BLaER1 (cell line): ENCODE measurements around the gene PTPRT.

Experiments used
- H3K27ac ChIP-seq: shearing (Covaris generic); formaldehyde crosslinking; 2 replicates; pipeline ENCODE4 v1.8.1; 2022
- H3K27me3 ChIP-seq: shearing (Covaris generic); formaldehyde crosslinking; 2 replicates; pipeline ENCODE4 v1.8.1; 2022
- H3K36me3 ChIP-seq: shearing (Covaris generic); formaldehyde crosslinking; 2 replicates; pipeline ENCODE4 v1.8.1; 2022
- H3K4me1 ChIP-seq: shearing (Covaris generic); formaldehyde crosslinking; 2 replicates; pipeline ENCODE4 v1.8.1; 2022
- H3K4me2 ChIP-seq: shearing (Covaris generic); formaldehyde crosslinking; 2 replicates; pipeline ENCODE4 v1.8.1; 2022
- H3K4me3 ChIP-seq: shearing (Covaris generic); formaldehyde crosslinking; 2 replicates; pipeline ENCODE4 v1.8.1; 2022
- H3K9ac ChIP-seq: shearing (Covaris generic); formaldehyde crosslinking; 2 replicates; pipeline ENCODE4 v1.8.1; 2022
- H3K9me3 ChIP-seq: shearing (Covaris generic); formaldehyde crosslinking; 2 replicates; pipeline ENCODE4 v1.8.1; 2022
- H4K20me1 ChIP-seq: shearing (Covaris generic); formaldehyde crosslinking; 2 replicates; pipeline ENCODE4 v1.8.1; 2022
- Cebpa-rat ChIP-seq: shearing (Covaris generic); IDR thresholded peaks from 2 replicates; pipeline ENCODE4 v1.8.1; 2022

The PTPRT gene

DNA sequence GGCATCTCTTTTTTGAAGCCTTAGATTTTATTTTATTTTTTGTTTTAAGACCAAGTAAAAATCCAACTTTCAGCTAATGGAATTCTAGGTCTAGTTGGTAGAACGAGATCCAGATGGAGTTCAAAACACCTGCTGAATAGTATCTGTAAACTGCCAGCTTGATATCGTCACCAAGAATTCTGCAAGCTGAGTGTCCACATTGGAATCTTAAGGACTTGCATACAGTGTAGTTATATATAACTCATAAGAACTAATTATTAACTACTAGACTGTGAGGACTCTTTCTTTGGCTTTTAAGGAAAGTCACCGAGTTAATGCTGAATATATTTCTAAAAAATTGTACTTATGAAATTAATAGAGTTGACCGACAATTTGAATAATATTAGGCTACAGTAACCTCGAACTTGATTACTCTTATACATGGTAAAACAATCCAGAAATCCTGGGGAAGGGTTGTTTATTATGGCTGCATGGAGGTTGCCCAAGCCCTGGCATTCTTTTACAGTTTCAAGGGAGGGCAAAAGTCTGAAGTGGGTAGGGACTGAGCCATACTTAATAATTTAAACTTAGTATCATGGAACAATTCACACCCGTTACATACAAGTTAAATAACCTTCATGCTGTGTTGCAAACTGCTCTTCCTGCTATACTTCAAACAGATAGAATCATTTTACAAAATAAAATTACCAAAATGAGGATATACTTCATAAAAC lies 553.9 kb downstream of the PTPRT start:
- no peak overlapping the region for H3K4me3 ChIP-seq
- no peak overlapping the region for H3K9ac ChIP-seq
- H4K20me1 ChIP-seq, result no peaks in the 10 kb centered on the region
- no peak for TF ChIP-seq Cebpa-rat
- no peaks in the 10 kb centered on the region for H3K9me3 ChIP-seq
- H3K27ac ChIP-seq, result no peak overlapping the region
- H3K4me2 ChIP-seq, result no peak overlapping the region
- H3K4me1 ChIP-seq, result no peaks in the 10 kb centered on the region
- no peaks in the 10 kb centered on the region for H3K36me3 ChIP-seq
- no peaks in the 10 kb centered on the region for H3K27me3 ChIP-seq

DNA sequence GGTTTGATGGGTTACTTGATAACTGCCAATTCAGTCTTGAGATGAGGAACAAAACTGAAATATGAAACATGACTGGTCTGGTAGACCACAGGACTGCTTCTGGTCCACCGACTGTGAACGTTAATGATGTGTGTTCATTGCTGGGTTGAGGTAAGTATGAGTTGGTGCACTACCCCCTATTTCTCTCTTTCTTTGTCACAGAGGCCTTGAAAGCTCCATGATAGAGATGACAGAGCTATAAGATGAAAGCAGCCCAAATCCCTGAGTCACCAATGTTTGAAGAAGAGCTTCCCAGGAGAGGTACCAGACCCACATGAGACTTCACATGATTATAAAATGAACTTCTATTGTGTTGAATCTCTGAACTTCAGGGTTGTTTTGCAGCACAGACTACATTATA lies 555.5 kb downstream of the PTPRT start:
- H3K27me3 ChIP-seq, result no peaks in the 10 kb centered on the region
- TF ChIP-seq Cebpa-rat, result no peak
- no peak overlapping the region for H3K4me3 ChIP-seq
- H3K27ac ChIP-seq, result no peak overlapping the region
- H3K36me3 ChIP-seq, result no peaks in the 10 kb centered on the region
- H3K4me2 ChIP-seq, result no peak overlapping the region
- H3K9ac ChIP-seq, result no peak overlapping the region
- no peaks in the 10 kb centered on the region for H3K4me1 ChIP-seq
- H4K20me1 ChIP-seq, result no peaks in the 10 kb centered on the region
- no peaks in the 10 kb centered on the region for H3K9me3 ChIP-seq

DNA sequence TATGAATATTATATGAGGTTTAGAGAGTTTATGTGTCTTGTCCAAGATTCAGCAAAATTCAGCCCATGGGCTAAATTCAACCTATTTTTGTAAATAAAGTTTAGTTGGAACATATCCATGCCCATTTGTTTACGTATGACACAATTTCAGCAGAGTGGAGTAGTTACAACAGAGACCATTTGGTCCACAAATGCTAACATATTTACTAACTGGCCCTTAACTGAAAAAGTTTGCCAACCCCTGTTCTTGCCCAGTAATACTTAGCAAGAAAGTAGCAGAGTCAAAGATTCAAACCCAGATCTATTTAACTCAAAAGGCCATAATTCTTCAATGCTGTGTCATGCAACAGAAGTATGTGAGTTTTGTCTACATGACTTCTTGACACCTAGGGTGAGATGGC lies 561.0 kb downstream of the PTPRT start:
- Histone ChIP-seq H3K4me1 (no peaks in the 10 kb centered on the region), H3K27ac (no peak overlapping the region), H3K4me2 (no peak overlapping the region), H4K20me1 (no peaks in the 10 kb centered on the region), H3K4me3 (no peak overlapping the region), H3K36me3 (no peaks in the 10 kb centered on the region), H3K9me3 (no peaks in the 10 kb centered on the region), H3K27me3 (no peaks in the 10 kb centered on the region), H3K9ac (no peak overlapping the region)
- no peak for TF ChIP-seq Cebpa-rat

DNA sequence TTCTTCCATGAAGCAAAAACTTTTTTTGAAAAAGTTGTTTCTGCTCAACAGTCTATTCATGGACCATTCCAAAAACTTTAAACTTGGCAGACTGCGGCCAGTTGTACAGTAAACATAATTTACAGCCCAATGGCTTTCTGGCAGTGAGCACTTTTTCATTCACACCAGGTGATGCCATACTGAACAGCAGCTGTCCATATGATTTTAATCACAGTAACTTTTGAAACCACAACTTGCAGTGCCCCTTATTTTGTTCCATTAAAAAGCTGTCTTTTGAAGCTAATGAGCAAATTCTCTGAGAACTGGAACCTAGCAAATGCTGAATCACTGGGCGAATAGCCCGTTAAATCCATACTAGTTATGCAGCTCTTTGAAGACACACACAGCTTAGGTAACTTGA lies 576.6 kb downstream of the PTPRT start:
- no peaks in the 10 kb centered on the region for H3K9me3 ChIP-seq
- no peaks in the 10 kb centered on the region for H3K36me3 ChIP-seq
- no peaks in the 10 kb centered on the region for H3K4me1 ChIP-seq
- H3K27me3 ChIP-seq, result no peaks in the 10 kb centered on the region
- TF ChIP-seq Cebpa-rat, result no peak
- no peak overlapping the region for H3K4me3 ChIP-seq
- no peak overlapping the region for H3K27ac ChIP-seq
- no peak overlapping the region for H3K4me2 ChIP-seq
- H3K9ac ChIP-seq, result no peak overlapping the region
- H4K20me1 ChIP-seq, result no peaks in the 10 kb centered on the region

DNA sequence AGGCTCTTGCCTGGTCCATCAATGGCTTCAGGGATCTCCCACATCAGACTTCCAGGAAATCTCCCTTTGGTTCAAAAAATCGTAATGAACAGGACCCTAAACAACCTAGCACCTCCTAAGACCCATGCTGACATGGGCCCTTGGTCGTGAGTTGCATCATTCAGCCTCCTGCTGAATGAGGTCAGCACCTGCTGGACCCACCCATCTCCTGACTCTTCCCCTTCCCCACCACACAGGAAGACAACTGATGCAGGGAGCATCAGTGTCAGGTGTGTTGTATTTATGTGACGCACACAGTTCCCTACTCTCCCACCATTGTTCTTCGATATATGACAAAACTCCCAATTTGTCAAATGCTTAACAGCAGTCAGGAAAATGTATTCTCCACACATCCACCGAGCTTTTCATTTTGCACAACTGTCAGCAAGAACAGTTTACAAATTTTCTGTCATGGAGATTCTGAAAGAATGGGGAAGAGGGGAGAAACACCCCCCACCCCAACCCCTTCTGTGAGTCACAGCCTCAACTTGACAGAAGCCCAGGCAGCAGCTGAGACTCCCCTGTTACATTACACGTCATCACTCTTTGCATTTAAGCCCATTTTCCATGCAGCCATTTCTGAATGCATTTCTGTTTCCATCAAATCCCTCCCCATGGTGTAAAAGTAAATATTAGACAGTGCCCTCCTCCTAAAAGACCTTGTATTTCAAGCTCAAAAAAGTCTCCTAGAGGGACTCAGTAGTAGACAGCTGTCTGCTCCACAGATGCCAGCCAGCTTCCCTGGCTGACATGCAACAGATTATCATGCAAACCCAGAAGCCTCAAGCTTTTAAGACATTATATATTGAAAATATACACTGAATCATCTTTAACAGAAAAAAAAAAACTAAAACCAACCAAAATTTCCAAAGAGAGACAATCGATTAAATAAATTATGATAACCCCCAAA lies 577.5 kb downstream of the PTPRT start:
- Histone ChIP-seq H3K4me2 (no peak overlapping the region), H3K9me3 (no peaks in the 10 kb centered on the region), H3K9ac (no peak overlapping the region), H3K36me3 (no peaks in the 10 kb centered on the region), H3K4me3 (no peak overlapping the region), H3K4me1 (no peaks in the 10 kb centered on the region), H4K20me1 (no peaks in the 10 kb centered on the region), H3K27me3 (no peaks in the 10 kb centered on the region), H3K27ac (no peak overlapping the region)
- TF ChIP-seq Cebpa-rat, result no peak

DNA sequence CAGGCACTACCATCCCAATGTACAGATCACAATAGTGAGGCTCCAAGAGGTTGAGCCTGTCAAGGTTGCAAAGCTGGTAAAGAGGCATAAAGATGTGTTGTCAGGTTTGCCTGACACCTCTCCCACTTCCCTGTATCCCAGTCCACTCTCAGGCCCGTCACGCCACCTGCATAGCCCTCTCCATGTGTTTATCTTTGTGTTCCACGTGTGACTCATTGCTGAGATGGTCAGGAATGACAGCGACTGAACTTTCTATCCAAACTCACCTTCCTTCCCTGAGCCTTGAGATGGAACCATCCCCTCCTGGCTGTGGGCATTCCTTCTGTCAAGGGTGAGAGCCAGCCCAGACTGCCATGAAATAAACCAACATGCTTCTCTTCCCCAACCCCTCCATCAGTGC lies 578.3 kb downstream of the PTPRT start:
- no peak for TF ChIP-seq Cebpa-rat
- Histone ChIP-seq H3K4me3 (no peak overlapping the region), H3K27ac (no peak overlapping the region), H3K9me3 (no peaks in the 10 kb centered on the region), H3K4me1 (no peaks in the 10 kb centered on the region), H3K9ac (no peak overlapping the region), H3K4me2 (no peak overlapping the region), H3K36me3 (no peaks in the 10 kb centered on the region), H3K27me3 (no peaks in the 10 kb centered on the region), H4K20me1 (no peaks in the 10 kb centered on the region)

DNA sequence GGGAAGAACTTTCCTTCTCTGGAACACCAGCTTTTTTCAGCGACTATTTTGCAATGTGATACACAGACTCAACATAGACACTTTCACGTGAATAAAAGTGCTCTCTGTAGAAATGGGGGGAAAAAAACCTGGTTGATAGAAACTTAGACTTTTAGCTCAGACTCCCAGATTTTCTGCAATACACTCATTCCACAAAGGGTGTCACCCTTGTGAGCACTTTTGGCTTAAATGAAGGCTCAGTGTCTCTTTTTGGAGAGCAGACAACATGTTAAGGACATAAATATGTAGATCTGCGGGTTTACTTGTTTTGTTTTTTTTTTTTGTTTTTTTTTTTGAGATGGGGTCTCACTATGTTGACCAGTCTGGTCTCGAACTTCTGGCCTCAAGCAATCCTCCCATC lies 579.6 kb downstream of the PTPRT start:
- Histone ChIP-seq H3K36me3 (no peaks in the 10 kb centered on the region), H3K4me2 (no peak overlapping the region), H4K20me1 (no peaks in the 10 kb centered on the region), H3K9ac (no peak overlapping the region), H3K27me3 (no peaks in the 10 kb centered on the region), H3K27ac (no peak overlapping the region), H3K4me1 (no peaks in the 10 kb centered on the region), H3K4me3 (no peak overlapping the region), H3K9me3 (no peaks in the 10 kb centered on the region)
- no peak for TF ChIP-seq Cebpa-rat

DNA sequence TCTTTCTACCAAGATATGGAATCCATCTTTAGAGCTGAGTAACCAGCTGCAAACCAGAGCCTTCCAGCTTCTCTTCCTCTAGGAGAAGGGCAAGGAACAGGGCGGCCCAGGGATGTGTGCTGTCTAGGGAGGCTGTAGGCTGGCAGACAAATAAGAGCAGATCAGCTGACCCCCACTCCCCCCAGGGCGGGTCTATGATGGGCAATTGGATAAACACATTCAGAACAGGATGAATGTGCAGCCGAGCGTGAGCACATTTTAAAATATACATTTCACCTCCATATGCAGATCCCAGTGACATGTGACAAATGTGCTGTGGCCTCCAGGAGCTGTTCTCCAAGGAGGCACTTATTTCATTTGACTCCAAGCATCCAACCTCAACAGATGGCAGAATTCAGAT lies 580.1 kb downstream of the PTPRT start:
- Histone ChIP-seq H3K27ac (no peak overlapping the region), H3K27me3 (no peaks in the 10 kb centered on the region), H3K36me3 (no peaks in the 10 kb centered on the region), H3K9me3 (no peaks in the 10 kb centered on the region), H3K9ac (no peak overlapping the region), H3K4me1 (no peaks in the 10 kb centered on the region), H4K20me1 (no peaks in the 10 kb centered on the region), H3K4me2 (no peak overlapping the region), H3K4me3 (no peak overlapping the region)
- TF ChIP-seq Cebpa-rat, result no peak

DNA sequence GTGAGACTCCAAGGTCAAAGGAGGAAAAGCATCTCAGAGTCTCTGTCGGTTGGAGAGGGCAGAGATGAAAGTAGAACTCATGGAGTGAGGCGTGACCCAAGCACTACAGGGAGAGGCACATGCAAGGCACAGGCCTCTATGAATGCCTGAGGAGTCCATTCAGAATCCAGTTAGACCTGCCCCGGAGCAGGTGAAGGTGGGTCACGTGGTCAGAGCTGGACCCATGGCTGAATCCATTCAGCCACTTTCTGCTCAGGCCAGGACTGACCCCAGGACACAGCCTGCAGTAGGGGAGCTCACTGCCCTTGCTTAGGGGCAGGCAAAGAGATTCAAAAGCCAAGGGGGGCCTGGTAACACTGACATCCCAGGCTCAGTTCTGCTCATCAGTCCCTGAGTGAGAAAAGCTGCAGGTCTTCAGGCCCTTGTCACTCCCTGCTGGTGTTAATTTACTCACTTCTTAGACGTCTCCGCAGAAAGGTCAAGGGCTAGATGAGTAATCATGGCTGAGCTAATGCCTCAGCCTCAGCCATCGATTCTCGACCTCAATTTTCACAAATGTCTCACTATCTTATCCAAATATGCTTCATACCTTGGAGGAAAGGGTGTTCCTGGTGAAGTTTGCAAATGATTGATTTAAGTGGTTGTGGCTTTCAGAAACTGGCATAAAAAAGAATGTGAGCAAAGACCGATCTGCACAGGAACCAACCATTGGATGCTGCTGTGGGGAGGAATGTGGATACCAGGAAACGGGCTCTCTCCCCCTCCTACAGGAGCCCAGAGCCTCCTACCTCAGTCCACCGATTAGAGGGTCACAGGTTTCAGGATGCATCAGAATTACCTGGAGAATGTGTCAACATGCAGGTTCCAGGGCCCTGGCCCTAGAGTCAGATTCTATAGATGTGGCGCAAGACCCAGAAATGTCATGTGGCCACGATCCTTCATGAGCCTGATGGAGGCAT lies 584.4 kb downstream of the PTPRT start:
- H3K36me3 ChIP-seq, result no peaks in the 10 kb centered on the region
- no peak overlapping the region for H3K27ac ChIP-seq
- H3K9ac ChIP-seq, result no peak overlapping the region
- TF ChIP-seq Cebpa-rat, result no peak
- H3K4me1 ChIP-seq, result no peaks in the 10 kb centered on the region
- H3K9me3 ChIP-seq, result no peaks in the 10 kb centered on the region
- no peak overlapping the region for H3K4me3 ChIP-seq
- H3K4me2 ChIP-seq, result no peak overlapping the region
- H3K27me3 ChIP-seq, result no peaks in the 10 kb centered on the region
- no peaks in the 10 kb centered on the region for H4K20me1 ChIP-seq
